Ishikawa (cell line): ENCODE data around the gene ESRRA.

ENCODE experiments used
- CEBPB ChIP-seq: IDR thresholded peaks from 2 replicates; pipeline ENCODE4 v1.6.1; 2012
- CREB1 ChIP-seq: IDR thresholded peaks from 2 replicates; pipeline ENCODE4 v1.6.1; 2012; ENCODE audit warnings: low read depth
- EGR1 ChIP-seq: IDR thresholded peaks from 2 replicates; pipeline ENCODE4 v1.6.1; 2012
- EP300 ChIP-seq: IDR thresholded peaks from 2 replicates; pipeline ENCODE4 v1.6.1; 2012; ENCODE audit warnings: borderline replicate concordance
- FOXM1 ChIP-seq: IDR thresholded peaks from 2 replicates; pipeline ENCODE4 v1.6.1; 2012; ENCODE audit warnings: low read depth, borderline replicate concordance
- NFIC ChIP-seq: IDR thresholded peaks from 2 replicates; pipeline ENCODE4 v1.6.1; 2012
- RAD21 ChIP-seq: IDR thresholded peaks from 2 replicates; pipeline ENCODE4 v1.6.1; 2012; ENCODE audit warnings: low read depth
- REST ChIP-seq: IDR thresholded peaks from 2 replicates; pipeline ENCODE4 v1.6.1; 2012; ENCODE audit warnings: low read depth, mild to moderate bottlenecking
- TAF1 ChIP-seq: IDR thresholded peaks from 2 replicates; pipeline ENCODE4 v1.6.1; 2012; ENCODE audit warnings: low read depth, mild to moderate bottlenecking
- TCF12 ChIP-seq: IDR thresholded peaks from 2 replicates; pipeline ENCODE4 v1.6.1; 2012; ENCODE audit warnings: low read depth
- YY1 ChIP-seq: IDR thresholded peaks from 2 replicates; pipeline ENCODE4 v1.6.1; 2012; ENCODE audit warnings: low read depth
- ZBTB7A ChIP-seq: IDR thresholded peaks from 2 replicates; pipeline ENCODE4 v1.6.1; 2012; ENCODE audit warnings: low read depth
- TF ChIP-seq, protein P1 (sequence below): IDR thresholded peaks from 2 replicates; pipeline ENCODE4 v1.6.1; 2012

DNA sequence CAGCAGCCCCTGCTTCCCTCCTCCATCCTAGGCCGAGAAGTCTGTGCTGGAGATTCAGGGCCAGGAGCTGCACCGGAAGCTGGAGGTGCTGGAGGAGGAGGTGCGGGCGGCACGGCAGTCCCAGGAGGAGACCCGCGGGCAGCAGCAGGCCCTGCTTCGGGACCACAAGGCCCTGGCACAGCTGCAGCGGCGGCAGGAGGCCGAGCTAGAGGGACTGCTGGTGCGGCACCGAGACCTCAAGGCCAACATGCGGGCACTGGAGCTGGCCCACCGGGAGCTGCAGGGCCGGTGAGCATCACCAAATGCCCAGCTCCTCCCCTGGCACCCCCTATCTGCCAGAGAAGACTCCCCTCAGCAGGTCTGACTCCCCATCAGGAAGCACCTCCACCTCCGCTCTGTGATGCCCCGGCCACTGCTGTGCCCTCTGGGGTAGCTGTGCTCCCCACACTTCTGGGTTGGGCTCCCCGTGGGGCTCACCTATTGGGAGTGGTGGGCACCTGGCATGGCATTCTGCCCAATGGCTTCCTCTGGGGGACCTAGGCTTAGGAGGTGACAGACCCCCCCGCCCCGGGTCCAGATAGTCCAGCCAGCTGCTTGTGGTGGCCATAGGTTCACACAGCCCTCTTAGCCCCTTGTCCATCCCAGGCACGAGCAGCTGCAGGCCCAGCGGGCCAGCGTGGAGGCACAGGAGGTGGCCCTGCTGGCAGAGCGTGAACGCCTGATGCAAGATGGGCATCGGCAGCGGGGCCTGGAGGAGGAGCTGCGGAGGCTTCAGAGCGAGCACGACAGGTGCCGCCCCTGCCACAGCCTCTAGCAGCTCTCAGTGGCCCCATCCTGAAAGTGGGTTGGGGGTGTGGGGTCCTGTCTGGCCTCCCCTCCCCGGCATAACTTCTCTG is 47.0 kb downstream of the ESRRA start:
- no peak for TF ChIP-seq TAF1
- no peak for TF ChIP-seq REST
- TF ChIP-seq FOXM1: no peak
- no peak for TF ChIP-seq CEBPB
- no peak for TF ChIP-seq RAD21
- TF ChIP-seq, protein P1, sequence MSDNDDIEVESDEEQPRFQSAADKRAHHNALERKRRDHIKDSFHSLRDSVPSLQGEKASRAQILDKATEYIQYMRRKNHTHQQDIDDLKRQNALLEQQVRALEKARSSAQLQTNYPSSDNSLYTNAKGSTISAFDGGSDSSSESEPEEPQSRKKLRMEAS: no peak
- no peak for TF ChIP-seq EP300
- no peak for TF ChIP-seq ZBTB7A
- no peak for TF ChIP-seq NFIC
- TF ChIP-seq EGR1: no peak
- no peak for TF ChIP-seq TCF12
- no peak for TF ChIP-seq CREB1
- no peak for TF ChIP-seq YY1
